ENCODE measurements around the gene GMDS.

The GMDS gene

GRCh38 chr6:1621070-1621701, 624.2 kb downstream of the GMDS start:
- no peak for DNase-seq (ENCODE audit: low read depth in 2 of 3, low spot score in 1 of 3)

DNA sequence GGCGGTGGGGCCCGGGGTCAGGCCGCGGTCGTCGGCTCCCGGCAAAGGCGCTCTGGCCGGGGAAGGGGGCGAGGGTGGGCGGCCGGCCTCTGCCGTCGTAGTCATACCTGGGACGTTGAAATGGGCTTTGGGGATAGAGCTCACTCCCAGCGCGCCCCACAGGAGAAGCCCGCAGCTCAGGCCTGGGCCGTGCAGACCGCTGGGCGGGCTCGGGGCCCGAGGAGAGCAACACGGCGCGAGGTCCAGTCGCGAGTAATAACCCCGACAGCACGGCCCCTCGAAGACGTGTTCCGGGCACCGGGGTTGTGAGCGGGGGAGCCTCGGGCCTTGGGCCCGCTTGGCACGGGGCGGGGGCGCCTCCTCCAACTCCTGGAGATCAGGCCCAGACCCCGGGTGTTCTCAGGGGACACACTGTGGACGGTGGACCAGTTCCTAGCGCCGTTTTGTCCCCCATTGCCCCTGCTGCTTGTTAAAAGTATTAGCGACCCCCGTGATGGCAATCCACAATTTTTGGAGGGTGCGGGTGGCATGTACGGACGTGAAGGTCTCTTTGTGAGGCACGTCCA, 624.8 kb downstream of the GMDS start:
- no peak for DNase-seq (ENCODE audit: low read depth in 2 of 3, low spot score in 1 of 3)

DNA sequence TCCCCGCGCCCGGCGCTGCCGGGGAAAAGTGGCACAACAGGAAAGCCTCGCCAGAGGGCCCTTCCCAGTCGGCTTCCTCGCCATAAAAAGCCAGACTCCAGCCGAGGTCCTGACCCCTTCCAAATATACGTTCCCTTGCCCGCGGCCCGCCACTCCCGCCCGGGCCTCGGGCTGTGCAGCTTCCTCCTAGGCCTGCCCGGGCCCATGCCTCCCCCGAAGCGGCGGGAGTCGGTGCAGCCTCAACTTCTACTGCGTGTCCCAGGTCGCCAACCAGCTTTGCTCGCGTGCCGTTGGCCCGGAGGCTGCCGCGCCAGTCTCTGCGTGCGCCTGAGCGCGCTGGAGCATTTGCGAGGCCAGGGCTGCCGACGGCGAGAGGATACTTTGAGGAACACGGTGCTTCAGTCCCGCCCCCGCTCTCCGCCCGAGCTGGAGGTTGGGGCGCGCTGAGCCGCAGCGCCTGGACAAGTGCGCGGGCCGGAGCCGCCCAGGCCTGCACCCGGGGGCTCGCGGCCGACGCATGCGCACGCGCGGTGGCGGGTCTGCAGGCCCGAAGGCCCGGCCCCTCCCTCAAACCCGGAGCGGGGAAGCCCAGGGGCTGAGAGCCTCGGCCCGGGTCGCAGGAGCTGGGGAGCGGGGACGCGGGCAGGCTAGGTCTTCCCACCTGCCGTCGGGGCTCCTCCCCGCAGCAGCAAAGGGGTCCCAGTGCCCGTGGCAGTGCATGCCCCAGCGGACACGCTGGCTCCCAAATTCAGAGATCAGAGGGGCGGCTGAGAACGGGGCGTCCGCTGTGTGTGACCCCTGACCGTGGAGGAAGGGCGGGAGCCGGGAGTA, 625.5 kb downstream of the GMDS start:
- no peak for DNase-seq (ENCODE audit: low read depth in 2 of 3, low spot score in 1 of 3)

GRCh38 chr6:1619098-1619672, 626.2 kb downstream of the GMDS start:
- DNase-seq (ENCODE audit: low read depth in 2 of 3, low spot score in 1 of 3): no peak

DNA sequence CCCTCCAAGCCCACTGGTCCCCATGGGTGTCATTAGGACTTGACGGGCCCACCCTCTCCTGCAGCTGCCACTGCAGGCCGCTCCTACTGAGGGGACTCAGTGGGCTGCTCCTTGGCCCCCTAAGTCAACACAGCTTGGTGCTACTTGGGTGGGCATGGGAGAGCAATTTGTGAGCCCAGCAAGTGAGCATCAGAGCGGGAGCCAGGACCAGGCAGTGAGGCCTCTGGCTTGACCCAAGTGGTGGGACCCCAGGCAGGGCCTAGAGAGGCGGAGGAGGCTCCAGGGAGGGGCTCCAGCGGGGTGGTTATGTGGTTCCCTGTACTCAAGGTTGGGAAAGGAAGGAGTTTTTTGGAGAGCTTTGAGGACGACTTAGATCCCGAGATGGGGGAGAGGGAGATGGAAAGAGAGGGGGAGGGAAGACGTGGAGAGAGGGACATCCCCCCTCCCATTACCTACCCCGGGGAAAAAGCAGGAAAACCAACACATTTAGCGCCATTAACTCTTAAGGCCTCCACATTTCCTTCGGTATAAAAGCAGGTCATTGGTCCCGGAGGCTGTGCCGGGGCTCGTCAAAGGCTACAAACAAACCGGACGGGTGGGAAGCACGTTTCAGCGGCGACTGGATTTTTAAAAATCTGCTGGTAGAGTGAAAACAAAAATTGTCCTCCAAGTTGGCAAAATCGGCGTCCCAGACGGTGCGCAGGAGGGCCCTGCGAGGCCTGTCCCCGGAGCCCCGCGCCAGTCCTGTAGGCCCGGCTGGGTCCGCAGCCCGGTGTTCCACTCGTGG, 626.9 kb downstream of the GMDS start:
- DNase-seq (ENCODE audit: low read depth in 2 of 3, low spot score in 1 of 3): no peak

DNA sequence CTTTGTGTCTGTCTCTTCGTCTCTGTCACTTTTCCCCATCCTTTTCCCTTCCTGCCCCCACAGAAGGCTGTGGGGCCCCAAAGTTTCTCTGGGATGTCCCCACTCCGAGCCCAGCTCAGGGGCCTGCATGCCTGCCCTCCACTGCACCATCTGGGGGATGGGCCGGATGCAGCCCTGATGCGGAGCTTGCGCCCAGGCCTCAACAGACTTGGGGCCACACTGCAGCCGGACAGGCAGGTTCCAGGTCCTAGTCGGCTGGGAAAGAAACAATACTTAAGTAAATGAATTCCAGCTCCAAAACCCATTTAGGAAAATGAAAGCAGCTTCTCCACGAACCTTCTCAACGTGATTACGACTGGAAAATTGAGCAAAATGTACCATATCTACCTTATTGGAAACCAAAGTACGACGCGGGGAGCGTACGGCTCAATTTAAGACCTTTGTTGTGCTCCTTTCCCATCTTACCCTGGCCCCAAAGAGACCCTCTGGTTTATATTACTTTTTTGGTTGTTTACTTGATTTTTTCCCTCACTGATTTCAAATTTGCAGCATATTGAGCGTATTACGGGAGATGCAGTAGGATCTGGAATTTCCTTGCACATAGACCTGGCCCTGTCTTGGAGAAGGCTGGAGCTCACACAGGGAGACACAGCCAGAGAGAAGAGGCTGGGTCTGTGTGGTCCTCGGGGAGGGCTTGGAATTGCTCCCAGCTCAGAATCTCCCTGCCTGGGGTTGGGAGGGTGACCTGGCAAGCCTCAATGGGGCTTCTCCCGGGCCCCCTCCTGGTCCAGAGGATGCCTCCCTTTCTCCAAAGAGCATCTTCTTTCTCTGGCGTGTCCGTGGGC, 627.7 kb downstream of the GMDS start:
- no peak for DNase-seq (ENCODE audit: low read depth in 2 of 3, low spot score in 1 of 3)

DNA sequence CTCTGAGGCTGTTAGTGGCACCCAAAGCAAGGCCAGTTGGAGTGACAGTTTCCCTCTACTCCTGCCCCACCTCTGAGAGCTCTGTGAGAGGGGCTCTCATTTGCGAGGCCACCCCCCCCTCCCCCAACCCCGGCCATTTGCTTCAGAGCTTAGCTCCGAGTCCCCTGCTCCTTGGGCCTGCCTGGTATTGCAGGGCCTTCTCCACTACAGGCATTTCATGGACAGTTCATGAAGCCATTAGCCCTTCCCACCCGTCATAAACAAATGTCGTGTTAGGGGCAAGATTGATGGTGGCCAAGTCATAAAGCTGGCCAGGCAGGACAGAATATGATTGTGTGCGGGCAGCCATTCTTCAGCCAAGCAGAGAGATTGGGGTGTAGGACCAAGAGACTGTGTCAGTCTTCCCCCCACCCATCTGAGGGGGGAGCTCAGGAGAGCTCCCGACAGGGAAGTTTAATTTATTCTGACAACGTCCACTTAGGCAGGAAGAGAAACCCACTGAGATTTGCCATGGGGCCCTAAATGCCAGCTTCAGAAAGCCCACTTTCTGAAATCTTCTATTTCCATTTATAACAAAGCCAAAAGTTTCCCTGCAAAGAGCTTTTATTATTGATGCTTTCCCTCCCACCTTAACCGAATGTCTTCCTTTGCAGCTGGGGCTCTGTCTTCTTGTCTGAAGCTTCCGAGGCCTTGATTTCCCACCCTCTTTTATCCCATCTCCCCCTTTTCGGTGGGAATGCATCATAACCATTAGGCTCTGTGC, 628.5 kb downstream of the GMDS start:
- DNase-seq (ENCODE audit: low read depth in 2 of 3, low spot score in 1 of 3): no peak

DNA sequence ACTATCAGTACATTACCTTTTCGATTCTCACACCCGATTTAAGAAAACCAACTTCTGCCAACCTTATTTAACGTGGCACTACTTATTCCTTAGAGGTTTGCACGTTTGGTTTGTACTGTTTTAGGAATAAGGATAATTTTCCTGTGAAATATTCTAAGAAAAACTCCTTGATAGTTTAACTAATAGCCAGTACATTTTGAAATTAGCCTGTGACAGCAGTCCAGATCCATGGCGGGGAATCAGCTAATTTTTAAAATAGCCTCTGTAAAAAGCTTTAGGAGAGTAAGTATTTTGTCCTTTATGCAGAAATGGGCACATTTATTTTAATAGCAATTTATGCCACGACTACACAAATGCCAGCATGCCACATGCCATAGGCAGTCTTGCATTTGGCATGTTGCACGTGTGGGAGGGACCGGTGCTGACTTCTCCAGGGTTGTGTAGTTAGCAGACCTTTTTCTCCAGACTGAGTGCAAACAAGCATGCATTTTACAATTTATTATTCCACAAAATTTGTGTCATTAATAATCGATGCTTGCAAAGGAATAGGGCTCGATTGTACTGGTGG, 629.5 kb downstream of the GMDS start:
- no peak for DNase-seq (ENCODE audit: low read depth in 2 of 3, low spot score in 1 of 3)

- DNase-seq (ENCODE audit: low read depth in 2 of 3, low spot score in 1 of 3): no peak
Measured at GRCh38 chr6:1615151-1615852, 630.1 kb downstream of the GMDS start.

DNA sequence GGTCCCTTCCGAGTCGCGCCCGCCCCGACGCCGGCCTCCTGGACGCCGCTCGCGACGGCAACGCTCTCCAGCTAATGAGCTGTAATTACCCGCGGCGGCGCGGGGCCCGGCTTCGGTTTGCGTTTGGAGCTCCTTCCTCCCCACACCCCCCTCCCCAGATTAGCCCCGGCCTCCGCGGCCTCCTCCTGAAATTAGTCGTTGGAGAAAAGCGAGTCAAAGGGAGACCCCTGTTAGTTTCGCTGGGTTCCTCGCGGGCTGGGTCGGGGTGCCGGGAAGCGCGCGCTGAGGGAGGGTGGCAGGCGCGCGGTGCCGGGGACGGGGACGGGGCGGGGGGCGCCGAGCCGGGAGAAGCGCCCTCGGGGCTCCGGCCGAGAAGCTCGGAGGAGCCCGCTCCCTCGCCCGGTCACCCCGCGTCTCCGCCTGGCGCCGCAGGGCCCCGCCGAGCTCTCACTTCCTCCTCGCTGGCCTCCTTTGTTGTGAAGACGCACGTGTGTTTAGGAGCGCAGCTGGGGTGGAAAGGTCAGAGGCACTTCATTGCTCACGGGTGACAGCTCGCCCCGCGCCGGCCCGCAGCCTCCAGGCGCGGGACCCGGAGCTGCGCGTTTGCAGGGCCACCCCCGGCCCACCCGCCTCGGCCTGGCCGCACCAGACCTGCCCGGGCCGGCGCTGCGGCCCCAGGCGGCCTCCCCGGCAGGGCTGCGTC, 630.8 kb downstream of the GMDS start:
- no peak for DNase-seq (ENCODE audit: low read depth in 2 of 3, low spot score in 1 of 3)

DNA sequence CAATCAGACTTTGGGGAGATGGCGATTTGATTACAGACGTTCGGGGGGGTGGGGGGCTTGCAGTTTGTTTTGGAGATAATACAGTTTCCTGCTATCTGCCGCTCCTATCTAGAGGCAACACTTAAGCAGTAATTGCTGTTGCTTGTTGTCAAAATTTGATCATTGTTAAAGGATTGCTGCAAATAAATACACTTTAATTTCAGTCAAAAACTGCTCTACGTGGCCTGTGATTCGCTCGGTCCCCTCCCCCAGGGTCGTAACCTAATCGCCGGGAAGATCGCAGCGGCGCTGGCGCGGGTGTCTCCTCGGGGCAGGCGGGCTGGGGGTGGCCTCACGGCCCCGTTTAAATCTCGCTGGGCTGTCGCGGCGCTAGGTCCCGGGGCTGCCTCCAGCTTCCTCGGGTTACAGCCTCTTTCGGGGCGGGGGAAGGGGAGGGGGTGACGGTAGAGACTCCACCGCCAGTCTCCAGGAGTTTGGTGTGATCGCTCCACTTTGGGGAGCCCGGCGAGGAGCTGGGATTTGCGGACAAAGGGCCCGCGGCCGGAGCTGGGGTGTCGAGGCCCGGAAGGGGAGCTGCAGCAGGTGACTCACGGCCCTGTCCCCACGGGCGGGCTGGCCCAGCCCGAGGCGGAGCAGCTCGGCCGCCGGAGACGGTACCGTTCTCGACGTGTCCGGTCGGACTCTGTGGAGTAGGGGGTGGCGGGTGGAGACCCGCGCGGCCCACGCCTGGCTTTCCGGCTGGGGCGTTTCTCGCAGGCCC, 631.5 kb downstream of the GMDS start:
- DNase-seq (ENCODE audit: low read depth in 2 of 3, low spot score in 1 of 3): no peak

DNA sequence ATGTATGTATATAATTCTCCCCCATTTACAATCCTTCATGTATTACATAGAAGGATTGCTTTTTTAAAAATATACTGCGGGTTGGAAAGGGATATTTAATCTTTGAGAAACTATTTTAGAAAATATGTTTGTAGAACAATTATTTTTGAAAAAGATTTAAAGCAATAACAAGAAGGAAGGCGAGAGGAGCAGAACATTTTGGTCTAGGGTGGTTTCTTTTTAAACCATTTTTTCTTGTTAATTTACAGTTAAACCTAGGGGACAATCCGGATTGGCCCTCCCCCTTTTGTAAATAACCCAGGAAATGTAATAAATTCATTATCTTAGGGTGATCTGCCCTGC, 632.1 kb downstream of the GMDS start:
- no peak for DNase-seq (ENCODE audit: low read depth in 2 of 3, low spot score in 1 of 3)

- DNase-seq (ENCODE audit: low read depth in 2 of 3, low spot score in 1 of 3): no peak
Measured at GRCh38 chr6:1612974-1613306, 632.5 kb downstream of the GMDS start.

- DNase-seq (ENCODE audit: low read depth in 2 of 3, low spot score in 1 of 3): no peak
Measured at GRCh38 chr6:1612299-1612973, 633.0 kb downstream of the GMDS start.

DNA sequence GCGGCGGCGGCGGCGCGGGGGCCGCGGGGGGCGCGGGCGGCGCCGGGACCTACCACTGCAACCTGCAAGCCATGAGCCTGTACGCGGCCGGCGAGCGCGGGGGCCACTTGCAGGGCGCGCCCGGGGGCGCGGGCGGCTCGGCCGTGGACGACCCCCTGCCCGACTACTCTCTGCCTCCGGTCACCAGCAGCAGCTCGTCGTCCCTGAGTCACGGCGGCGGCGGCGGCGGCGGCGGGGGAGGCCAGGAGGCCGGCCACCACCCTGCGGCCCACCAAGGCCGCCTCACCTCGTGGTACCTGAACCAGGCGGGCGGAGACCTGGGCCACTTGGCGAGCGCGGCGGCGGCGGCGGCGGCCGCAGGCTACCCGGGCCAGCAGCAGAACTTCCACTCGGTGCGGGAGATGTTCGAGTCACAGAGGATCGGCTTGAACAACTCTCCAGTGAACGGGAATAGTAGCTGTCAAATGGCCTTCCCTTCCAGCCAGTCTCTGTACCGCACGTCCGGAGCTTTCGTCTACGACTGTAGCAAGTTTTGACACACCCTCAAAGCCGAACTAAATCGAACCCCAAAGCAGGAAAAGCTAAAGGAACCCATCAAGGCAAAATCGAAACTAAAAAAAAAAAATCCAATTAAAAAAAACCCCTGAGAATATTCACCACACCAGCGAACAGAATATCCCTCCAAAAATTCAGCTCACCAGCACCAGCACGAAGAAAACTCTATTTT, 633.7 kb downstream of the GMDS start:
- DNase-seq (ENCODE audit: low read depth in 2 of 3, low spot score in 1 of 3): no peak

GRCh38 chr6:1611322-1611571, 634.2 kb downstream of the GMDS start:
- no peak for DNase-seq (ENCODE audit: low read depth in 2 of 3, low spot score in 1 of 3)

Measured in stimulated activated CD4-positive, alpha-beta T cell treated with anti-CD3 and anti-CD28 coated beads, Interleukin-12 subunit alpha, Interleukin-12 subunit beta, amount 100 ng/mL, for 48 hours (primary cell).